Esophagus squamous epithelium (tissue), 5 donors: ENCODE results near the gene CDCP1. TPM values are rescaled to one million over a fixed set of nuclear protein-coding genes. Genes with fewer than 3 reads are reported as not detected.

Experiments
- DNase-seq: peaks from one replicate; lab custom pipeline; 2025; lab: John Stamatoyannopoulos, UW
- H3K27ac ChIP-seq, 4 donors: fragments of 200-600 bp; sonication (generic); one replicate each; pipeline ENCODE4 v1.5.1; 2016 to 2019; ENCODE audit warnings: mild to moderate bottlenecking in 1 of 4
- H3K27me3 ChIP-seq, 4 donors: fragments of 200-600 bp; sonication (generic); 1 replicate in 3 of 4; 2 replicates in 1 of 4; pipeline versions ENCODE4 v1.5.1 to v1.6.0; 2017 to 2021; ENCODE audit warnings: antibody characterized with exemption in 1 of 4
- H3K36me3 ChIP-seq, 3 donors: fragments of 200-600 bp; sonication (generic); one replicate each; pipeline ENCODE4 v1.5.1; 2016 to 2019
- H3K4me1 ChIP-seq, 3 donors: fragments of 200-600 bp; sonication (generic); one replicate each; pipeline ENCODE4 v1.5.1; 2017 to 2019
- H3K4me3 ChIP-seq, 4 donors: fragments of 200-600 bp; sonication (generic); 1 replicate in 3 of 4; 2 replicates in 1 of 4; pipeline ENCODE4 v1.5.1; 2016 to 2019; ENCODE audit warnings: mild to moderate bottlenecking in 2 of 4, moderate library complexity in 1 of 4
- H3K9me3 ChIP-seq, 3 donors: fragments of 200-600 bp; sonication (generic); one replicate each; pipeline ENCODE4 v1.5.1; 2016 to 2019
- POLR2A ChIP-seq, 4 donors: fragments of 450-650 bp; IDR thresholded peaks; one replicate each; pipeline ENCODE4 v1.6.1; 2017; ENCODE audit warnings: antibody characterized with exemption in 4 of 4, mild to moderate bottlenecking in 4 of 4, moderate library complexity in 3 of 4
- WGBS, 2 donors: methylation state at CpG; one replicate each; pipeline ENCODE4 v1.1.5; 2018; 5-methylcytosine and 5-hydroxymethylcytosine counted together
- intact Hi-C: fragments of 100-400 bp; cut with DNase I; formaldehyde crosslinking; loops from one replicate; pipeline ENCODE4 v1.15.0; 2022
- total RNA-seq, 4 donors: library from RNA; depleted of rRNA; stranded (reverse); fragments of >200 nt; gene quantifications; one replicate each; pipeline ENCODE4 v1.1.0, GENCODE V29; 2016
- TF ChIP-seq, protein P1 (sequence below), 6 experiments: fragments of 450-650 bp in 4 of 6; fragments of 200-600 bp in 2 of 6; sonication (generic) in 2 of 6; IDR thresholded peaks; one replicate each; pipeline ENCODE4 v1.5.1; 2016 to 2019; ENCODE audit warnings: antibody characterized with exemption in 6 of 6, mild to moderate bottlenecking in 4 of 6, moderate library complexity in 4 of 6
- donor health status: DM: yes; HTN: yes; CAD: no.

The CDCP1 gene
- total RNA-seq, 4 donors from 2014 or later = 35.7 to 95.4 (median 54.6) TPM

DNA sequence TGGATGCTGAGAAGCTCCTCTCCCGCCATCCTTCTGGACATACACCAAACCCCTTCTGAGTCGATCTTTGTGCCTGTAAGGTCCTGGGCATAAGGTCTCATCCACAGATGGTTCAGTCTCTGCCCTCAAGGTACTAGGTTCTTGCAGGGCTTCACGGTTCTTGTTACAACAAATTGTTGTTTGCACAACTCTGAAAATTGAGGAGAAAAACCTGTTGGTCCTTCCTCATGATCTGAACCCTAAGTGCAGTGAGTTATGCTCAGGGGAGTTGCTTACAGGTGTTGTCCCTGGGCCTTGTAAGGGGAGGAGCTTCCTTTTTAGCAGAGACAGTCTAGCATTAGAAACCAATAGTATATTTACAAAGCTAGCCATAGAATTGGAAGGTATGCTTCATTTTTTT is 15.7 kb downstream of the CDCP1 start:
- Histone ChIP-seq H3K9me3 (no peaks in the 10 kb centered on the region), H3K27me3 (no peaks in the 10 kb centered on the region), H3K36me3 (no peaks in the 10 kb centered on the region), H3K4me1 (peaks cover 5 to 89% (median 27%) of the 10 kb centered on the region in 3 donors), H3K4me3 (no peak overlapping the region), H3K27ac (peak overlapping the region in 1 of 4 donors; percentile 73)
- 60 to 88% methylated on average over 2 to 3 of the region's 3 CpGs for WGBS, 2 donors
- TF ChIP-seq, protein P1, sequence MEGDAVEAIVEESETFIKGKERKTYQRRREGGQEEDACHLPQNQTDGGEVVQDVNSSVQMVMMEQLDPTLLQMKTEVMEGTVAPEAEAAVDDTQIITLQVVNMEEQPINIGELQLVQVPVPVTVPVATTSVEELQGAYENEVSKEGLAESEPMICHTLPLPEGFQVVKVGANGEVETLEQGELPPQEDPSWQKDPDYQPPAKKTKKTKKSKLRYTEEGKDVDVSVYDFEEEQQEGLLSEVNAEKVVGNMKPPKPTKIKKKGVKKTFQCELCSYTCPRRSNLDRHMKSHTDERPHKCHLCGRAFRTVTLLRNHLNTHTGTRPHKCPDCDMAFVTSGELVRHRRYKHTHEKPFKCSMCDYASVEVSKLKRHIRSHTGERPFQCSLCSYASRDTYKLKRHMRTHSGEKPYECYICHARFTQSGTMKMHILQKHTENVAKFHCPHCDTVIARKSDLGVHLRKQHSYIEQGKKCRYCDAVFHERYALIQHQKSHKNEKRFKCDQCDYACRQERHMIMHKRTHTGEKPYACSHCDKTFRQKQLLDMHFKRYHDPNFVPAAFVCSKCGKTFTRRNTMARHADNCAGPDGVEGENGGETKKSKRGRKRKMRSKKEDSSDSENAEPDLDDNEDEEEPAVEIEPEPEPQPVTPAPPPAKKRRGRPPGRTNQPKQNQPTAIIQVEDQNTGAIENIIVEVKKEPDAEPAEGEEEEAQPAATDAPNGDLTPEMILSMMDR (IDR thresholded peaks at IDR 0.05) = no peak
- TF ChIP-seq POLR2A (IDR thresholded peaks at IDR 0.05) = no peak
- no peak for DNase-seq
- intact Hi-C loops = no loop called here

GRCh38 chr3:45128950-45129349 is 17.2 kb downstream of the CDCP1 start:
- Histone ChIP-seq H3K27ac (peak overlapping the region in 1 of 4 donors; percentile 7), H3K27me3 (no peaks in the 10 kb centered on the region), H3K36me3 (no peaks in the 10 kb centered on the region), H3K9me3 (no peaks in the 10 kb centered on the region), H3K4me3 (no peak overlapping the region), H3K4me1 (peaks cover 5 to 91% (median 41%) of the 10 kb centered on the region in 3 donors)
- TF ChIP-seq, protein P1 (IDR thresholded peaks at IDR 0.05) = no peak
- no peak for TF ChIP-seq POLR2A (IDR thresholded peaks at IDR 0.05)
- WGBS, 2 donors = 71 to 83% methylated on average over 3 to 4 of the region's 4 CpGs
- DNase-seq = no peak
- intact Hi-C loops = no loop called here

DNA sequence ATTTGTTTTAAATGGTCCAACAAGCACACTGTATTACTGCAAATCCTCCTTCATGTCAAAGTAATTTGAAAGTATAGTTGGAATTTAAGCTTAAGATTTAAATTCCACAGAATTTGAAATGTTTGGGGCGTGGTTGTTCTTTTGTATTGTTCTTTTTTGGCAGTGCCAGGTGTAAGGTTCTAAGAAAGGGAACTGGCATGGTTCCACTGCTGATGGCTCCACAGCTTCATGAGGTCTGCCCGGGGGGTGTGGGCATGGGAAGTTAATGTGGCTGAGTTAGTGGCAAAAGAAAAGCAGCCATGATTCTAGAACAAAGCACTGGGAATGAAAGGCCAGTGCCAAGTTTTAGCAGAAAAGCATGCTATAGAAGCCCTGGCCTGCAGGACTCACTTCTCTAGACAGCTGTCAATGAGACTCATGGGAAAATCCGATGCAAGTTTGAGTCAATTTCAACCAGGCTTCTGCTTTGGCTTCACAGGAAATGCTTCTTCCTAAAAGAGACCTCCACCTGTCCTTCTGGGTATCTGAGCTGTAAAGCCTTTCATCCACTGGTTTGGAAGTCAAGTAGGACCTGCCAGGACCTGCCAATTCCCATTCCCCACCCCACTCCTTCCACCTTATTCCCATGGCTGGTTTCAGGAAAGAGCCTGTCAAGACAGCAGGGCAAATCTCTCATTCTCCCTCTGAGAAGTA is 18.9 kb downstream of the CDCP1 start:
- Histone ChIP-seq H3K4me3 (no peak overlapping the region), H3K27me3 (no peaks in the 10 kb centered on the region), H3K36me3 (no peaks in the 10 kb centered on the region), H3K9me3 (no peaks in the 10 kb centered on the region), H3K27ac (peak overlapping the region; percentile 63 to 86 (median 76)), H3K4me1 (peaks cover 9 to 94% (median 49%) of the 10 kb centered on the region in 3 donors)
- WGBS, 2 donors = 29 to 37% methylated on average over 3 of the region's 3 CpGs
- intact Hi-C loops = no loop called here
- DNase-seq = no peak
- no peak for TF ChIP-seq POLR2A (IDR thresholded peaks at IDR 0.05)
- TF ChIP-seq, protein P1 (IDR thresholded peaks at IDR 0.05) = no peak

DNA sequence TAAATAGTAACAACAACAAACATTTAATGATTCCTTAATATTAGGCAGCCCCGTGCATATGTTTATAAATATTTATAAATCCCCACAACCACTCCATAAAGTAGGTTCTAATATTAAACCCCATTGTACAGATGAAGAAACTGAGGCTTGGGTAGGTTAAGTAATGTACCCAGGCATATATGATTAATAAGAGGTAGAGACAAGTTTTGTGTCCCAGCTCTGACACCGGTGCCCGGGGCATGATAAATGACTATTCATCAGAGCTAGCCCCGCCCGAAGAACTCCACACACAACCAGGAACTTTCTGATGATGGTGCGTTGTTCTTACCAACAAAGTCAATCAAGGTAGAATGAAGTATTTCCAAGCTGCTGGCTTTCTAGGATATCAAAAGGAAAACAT is 19.4 kb downstream of the CDCP1 start:
- Histone ChIP-seq H3K4me1 (peaks cover 9 to 92% (median 47%) of the 10 kb centered on the region in 3 donors), H3K27me3 (no peaks in the 10 kb centered on the region), H3K4me3 (no peak overlapping the region), H3K36me3 (no peaks in the 10 kb centered on the region), H3K27ac (peak overlapping the region; percentile 73 to 86 (median 77)), H3K9me3 (no peaks in the 10 kb centered on the region)
- DNase-seq = no peak
- WGBS, 2 donors = 44 to 52% methylated on average over 6 of the region's 6 CpGs
- TF ChIP-seq POLR2A (IDR thresholded peaks at IDR 0.05) = no peak
- TF ChIP-seq, protein P1 (IDR thresholded peaks at IDR 0.05) = no peak
- intact Hi-C loops = no loop called here

DNA sequence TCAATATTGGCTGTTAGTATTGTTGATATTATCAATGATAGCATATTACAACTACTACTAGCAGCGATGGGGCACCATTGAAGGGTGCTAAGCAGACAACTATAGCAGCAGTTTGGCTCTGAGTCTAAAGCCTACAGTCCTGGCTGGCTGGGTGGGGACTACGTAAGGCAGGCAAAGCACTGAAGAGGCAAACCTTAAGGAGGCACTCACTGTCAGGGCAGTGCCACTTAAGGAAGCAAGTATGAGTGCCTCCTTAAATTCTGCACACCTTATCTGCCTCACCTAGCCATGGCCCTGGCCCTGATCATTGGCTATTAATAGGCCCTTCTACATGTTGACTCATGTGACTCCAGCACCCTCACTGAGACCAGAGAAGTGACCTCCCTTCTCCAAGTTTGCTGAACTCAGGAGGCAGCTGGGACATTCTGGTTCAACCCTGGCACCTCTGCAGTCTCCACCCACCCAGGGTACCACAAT is 20.6 kb downstream of the CDCP1 start:
- H3K4me3 ChIP-seq = no peak overlapping the region
- intact Hi-C loops = no loop called here
- H3K36me3 ChIP-seq = no peaks in the 10 kb centered on the region
- H3K27me3 ChIP-seq = no peaks in the 10 kb centered on the region
- DNase-seq = no peak
- H3K4me1 ChIP-seq = peaks cover 9 to 92% (median 47%) of the 10 kb centered on the region in 3 donors
- TF ChIP-seq POLR2A (IDR thresholded peaks at IDR 0.05) = peak in 1 of 4 donors; percentile 19
- TF ChIP-seq, protein P1 (IDR thresholded peaks at IDR 0.05) = peak in 1 of 6 experiments; percentile 4
- H3K9me3 ChIP-seq = no peaks in the 10 kb centered on the region
- 42 to 52% methylated on average over 1 to 2 of the region's 2 CpGs for WGBS, 2 donors
- peak overlapping the region; percentile 73 to 86 (median 80) for H3K27ac ChIP-seq
